Neuron (in vitro differentiated cells): Measurements from ENCODE around the gene PIBF1.
"Not testable (repeated sequence)": the region's sequence is repeated elsewhere in the genome, so short reads cannot be mapped to it uniquely, and the experiment has no call there.

Source experiments
- H2AFZ ChIP-seq: one replicate; pipeline ENCODE4 v1.6.1; 2013; ENCODE audit warnings: low read depth, mild to moderate bottlenecking, inconsistent platforms, low read length, moderate library complexity
- H3K27me3 ChIP-seq: one replicate; pipeline ENCODE4 v1.6.1; 2013; ENCODE audit warnings: low read length; ENCODE audit not compliant: insufficient read depth
- H3K36me3 ChIP-seq: one replicate; pipeline ENCODE4 v1.6.1; 2013; ENCODE audit warnings: low read length; ENCODE audit not compliant: insufficient read depth
- H3K4me1 ChIP-seq: one replicate; pipeline ENCODE4 v1.6.1; 2013; ENCODE audit warnings: low read length; ENCODE audit not compliant: insufficient read depth
- H3K4me3 ChIP-seq: 2 replicates; pipeline ENCODE4 v1.5.1; 2013; ENCODE audit warnings: mild to moderate bottlenecking, low read length, moderate library complexity
- H3K9me3 ChIP-seq: one replicate; pipeline ENCODE4 v1.6.1; 2013; ENCODE audit warnings: low read length

The PIBF1 gene

DNA sequence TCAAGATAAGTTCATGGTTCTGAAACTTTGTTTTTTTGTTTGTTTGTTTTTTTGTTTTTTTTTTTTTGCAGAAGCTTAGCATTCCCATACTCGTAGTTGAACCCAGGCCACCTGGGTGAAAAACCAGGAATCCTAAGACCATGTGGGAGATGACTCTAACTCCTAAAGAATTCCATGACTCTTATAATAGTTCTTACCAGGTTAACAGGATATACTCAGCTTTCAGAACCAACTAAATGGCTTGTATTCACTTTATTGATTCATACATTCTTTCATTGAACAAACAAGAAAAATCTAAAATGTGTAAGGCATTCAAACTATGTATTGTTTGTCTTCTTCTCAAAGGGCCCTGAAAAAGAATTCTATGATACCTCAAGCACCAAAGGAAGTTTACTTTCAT lies 236.4 kb downstream of the PIBF1 start:
- no peaks in the 10 kb centered on the region for H3K9me3 ChIP-seq
- peaks cover 10% of the 10 kb centered on the region for H3K36me3 ChIP-seq
- no peak overlapping the region for H3K4me3 ChIP-seq
- H3K27me3 ChIP-seq: no peaks in the 10 kb centered on the region
- no peak overlapping the region for H2AFZ ChIP-seq
- no peaks in the 10 kb centered on the region for H3K4me1 ChIP-seq

DNA sequence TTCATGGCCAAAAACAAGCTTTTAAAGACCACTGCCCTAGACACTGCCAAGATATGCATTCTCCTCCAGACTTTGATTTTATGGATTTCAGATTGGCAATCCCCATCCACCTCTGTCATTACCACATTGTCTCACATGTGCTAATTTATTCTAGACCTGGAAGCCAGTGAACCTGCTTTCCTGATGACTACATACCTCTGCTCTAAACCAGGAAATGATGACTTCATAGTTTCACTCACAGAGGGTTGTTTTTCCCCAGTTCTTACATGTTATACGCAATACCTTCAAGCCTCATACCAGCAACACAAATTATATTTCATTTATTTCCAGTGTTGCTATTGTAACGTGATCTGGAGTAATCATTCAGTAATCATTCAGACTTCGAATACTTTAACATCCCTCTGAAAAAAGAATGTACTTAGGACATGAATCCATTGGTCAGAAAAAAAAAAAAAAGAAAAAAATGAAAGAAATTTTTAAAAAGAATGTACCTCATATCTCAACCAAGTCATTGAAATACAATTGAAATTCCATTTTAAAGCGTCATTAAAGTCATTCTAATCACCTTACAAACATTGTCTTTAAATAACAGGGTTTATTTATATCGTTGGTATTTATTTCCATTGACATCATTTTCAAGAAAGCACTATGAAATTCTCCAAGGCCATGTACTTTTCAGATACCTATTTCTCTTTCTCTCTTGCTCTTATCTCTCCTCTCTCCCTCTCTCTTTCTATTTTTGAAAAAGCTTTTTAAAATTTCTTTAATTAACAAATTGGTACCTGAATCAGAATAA lies 243.5 kb downstream of the PIBF1 start:
- H3K9me3 ChIP-seq: no peaks in the 10 kb centered on the region
- no peaks in the 10 kb centered on the region for H3K27me3 ChIP-seq
- H3K4me3 ChIP-seq: no peak overlapping the region
- no peak overlapping the region for H2AFZ ChIP-seq
- no peaks in the 10 kb centered on the region for H3K4me1 ChIP-seq
- H3K36me3 ChIP-seq: peaks cover 2% of the 10 kb centered on the region

DNA sequence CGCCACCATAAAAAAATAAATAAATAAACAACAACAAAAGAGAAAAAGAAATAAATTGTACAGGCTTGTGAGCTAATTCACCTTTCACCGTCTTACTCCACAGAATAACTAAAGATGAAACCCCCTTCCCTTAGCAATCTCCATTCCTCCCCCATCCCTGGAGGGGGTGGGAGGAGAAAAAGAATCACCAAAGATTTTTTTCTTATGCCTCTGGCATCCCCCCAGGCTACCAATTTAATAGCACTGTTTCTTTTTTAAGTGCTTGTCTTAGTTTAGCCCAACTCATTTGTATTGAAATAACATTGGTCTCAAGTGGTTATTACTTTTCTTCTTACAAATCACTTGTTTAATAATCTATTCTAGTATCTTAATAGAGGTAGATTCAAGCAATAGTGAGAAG lies 253.0 kb downstream of the PIBF1 start:
- H3K27me3 ChIP-seq: no peaks in the 10 kb centered on the region
- no peak overlapping the region for H3K4me3 ChIP-seq
- H2AFZ ChIP-seq: no peak overlapping the region
- no peaks in the 10 kb centered on the region for H3K36me3 ChIP-seq
- H3K9me3 ChIP-seq: no peaks in the 10 kb centered on the region
- H3K4me1 ChIP-seq: no peaks in the 10 kb centered on the region

DNA sequence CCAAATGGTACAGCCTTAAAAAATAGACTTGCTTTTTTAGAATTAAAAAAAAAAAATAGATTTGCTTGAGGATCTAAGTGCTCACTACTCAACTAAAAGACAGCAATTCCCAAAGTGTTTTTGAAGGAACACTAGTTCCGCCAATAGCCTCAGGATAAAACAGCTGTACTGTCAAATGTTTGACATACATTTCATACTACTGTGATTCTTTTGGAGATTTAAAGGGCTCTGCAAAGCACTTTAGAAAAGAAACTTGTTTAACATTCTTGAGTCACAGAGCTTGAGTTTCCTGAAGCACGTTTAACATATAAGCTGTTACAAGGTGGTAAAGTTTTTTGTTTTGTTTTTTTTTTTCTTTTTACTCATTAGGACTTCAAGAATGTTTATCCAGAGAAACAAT lies 253.7 kb downstream of the PIBF1 start:
- no peak overlapping the region for H2AFZ ChIP-seq
- H3K4me3 ChIP-seq: no peak overlapping the region
- no peaks in the 10 kb centered on the region for H3K27me3 ChIP-seq
- no peaks in the 10 kb centered on the region for H3K9me3 ChIP-seq
- no peaks in the 10 kb centered on the region for H3K4me1 ChIP-seq
- H3K36me3 ChIP-seq: no peaks in the 10 kb centered on the region

DNA sequence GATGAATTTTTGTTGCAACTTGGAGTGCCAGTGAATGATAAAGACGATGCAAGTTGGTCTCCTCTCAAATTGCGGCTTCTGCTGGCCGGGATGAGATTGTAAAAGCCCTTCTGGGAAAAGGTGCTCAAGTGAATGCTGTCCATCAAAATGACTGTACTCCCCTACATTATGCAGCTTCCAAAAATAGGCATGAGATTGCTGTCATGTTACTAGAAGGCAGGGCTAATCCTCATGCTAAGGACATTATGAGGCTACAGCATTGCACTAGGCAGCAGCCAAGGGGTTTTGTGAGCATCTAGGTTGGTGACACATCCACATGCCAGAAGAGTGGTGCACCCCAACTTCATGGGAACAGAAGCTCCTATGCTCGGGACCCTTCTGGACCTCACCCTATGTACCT lies 254.6 kb downstream of the PIBF1 start:
- no peaks in the 10 kb centered on the region for H3K36me3 ChIP-seq
- no peak overlapping the region for H2AFZ ChIP-seq
- no peaks in the 10 kb centered on the region for H3K4me1 ChIP-seq
- no peaks in the 10 kb centered on the region for H3K27me3 ChIP-seq
- no peak overlapping the region for H3K4me3 ChIP-seq
- H3K9me3 ChIP-seq: no peaks in the 10 kb centered on the region

DNA sequence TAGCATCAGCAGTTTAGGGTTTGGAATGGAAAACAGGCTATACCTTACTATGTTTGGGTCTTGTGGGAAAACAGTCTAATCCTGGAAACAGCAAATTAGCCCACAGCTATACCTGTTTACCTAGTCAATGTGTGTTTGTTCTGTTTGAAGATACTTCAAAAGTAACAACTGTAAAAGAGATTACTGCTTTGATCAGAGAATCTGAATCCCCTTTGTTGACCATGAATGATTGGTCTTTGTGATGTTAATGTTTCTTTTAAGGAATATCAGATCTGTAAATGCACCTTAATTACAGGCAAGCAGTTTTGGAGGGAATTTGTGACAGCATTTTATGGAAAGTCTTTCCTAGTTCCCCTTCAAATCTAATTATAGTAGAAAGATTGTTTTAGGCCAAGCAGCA lies 256.1 kb downstream of the PIBF1 start:
- Histone ChIP-seq H3K4me3 (no peak overlapping the region), H2AFZ (no peak overlapping the region), H3K27me3 (no peaks in the 10 kb centered on the region), H3K36me3 (no peaks in the 10 kb centered on the region), H3K4me1 (no peaks in the 10 kb centered on the region), H3K9me3 (no peaks in the 10 kb centered on the region)

DNA sequence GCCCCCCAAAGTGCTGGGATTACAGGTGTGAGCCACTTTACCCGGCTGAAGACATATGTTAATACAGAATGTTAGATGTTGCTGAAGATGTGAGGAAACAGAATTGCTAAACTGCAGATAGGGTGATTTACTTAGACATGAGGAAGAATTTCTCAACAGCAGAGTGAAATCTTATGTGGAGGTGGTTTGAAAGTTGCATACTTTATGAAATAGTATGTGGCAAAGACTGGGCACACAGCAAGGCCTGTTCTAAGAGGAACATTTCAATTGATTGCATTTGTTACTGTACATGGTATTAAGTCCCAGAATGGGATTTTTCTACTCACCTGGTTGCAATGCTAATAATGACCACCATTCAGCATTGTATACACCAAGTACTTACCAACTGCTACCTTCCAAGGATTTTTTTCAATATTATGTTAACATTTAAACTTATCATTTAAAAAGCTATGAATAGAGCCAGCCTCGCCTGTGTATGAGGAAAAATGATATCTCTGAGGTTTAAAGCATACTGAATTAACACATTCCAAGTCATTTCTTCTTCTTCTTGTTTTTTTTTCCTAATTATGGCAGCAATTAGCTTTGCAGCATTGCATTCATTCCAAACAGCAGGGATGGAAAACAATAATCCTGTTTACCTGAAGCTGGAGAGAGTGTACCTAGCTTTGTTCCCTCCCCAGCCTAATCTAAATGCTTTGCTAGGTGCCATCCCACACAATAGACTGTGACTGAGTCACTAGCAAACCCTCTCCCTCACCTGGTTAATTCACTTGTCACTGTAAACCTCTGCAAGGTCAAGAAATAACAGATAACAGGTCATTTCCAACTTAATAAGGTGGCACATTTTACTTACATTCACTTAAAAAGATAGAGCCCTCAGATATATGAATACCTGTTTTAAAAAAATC lies 257.5 kb downstream of the PIBF1 start:
- H2AFZ ChIP-seq: no peak overlapping the region
- no peaks in the 10 kb centered on the region for H3K9me3 ChIP-seq
- no peak overlapping the region for H3K4me3 ChIP-seq
- no peaks in the 10 kb centered on the region for H3K27me3 ChIP-seq
- no peaks in the 10 kb centered on the region for H3K4me1 ChIP-seq
- H3K36me3 ChIP-seq: no peaks in the 10 kb centered on the region

DNA sequence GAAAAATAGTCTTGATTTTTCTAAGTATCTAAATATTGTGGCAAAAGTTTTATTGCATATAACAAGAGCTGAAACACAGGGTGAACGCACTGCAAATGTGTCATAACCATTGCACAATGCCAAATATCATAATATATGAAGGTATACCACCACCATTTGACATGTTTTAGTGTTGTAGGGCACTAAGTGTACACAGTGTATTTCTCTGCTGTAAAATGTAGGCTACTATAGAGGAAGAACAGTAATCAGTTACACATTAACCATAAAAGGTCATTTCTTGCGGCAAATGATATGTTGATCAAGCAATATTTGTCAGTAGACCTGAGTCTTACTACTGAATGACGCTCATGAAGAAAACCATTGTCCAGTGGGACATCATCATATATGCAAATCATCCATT lies 258.6 kb downstream of the PIBF1 start:
- no peaks in the 10 kb centered on the region for H3K36me3 ChIP-seq
- no peak overlapping the region for H2AFZ ChIP-seq

DNA sequence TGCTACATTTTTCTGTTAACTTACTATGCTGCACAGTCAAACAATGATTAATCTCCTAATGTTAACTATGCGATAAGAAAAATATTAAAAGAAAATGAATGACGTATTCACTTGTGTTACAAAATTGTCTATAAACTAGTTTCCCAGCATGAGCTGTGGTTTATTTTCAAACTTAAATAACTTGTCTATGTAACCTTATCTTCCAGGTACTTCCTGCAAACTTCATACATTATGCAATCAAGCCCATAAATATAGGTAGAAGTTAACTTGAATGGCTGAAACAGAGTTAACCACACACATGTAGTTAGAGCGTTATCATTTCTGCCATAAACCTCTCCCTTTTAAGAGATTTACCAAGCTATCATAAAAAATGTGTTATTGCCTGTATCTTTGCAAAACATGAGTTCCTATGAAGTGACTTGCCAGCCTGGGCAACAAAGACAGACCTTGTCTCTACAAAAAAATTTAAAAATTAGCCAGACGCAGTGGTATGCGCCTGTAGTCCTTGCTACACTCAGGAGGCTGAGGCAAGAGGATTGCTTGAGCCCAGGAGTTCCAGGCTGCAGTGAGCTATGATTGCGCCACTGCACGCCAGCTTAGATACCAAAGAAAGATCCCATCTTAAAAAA lies 259.1 kb downstream of the PIBF1 start:
- Histone ChIP-seq H3K4me3 (no peak overlapping the region), H3K9me3 (no peaks in the 10 kb centered on the region), H3K36me3 (no peaks in the 10 kb centered on the region), H2AFZ (no peak overlapping the region), H3K4me1 (no peaks in the 10 kb centered on the region), H3K27me3 (no peaks in the 10 kb centered on the region)

More for the DNA sequence above, 258.6 kb downstream of the PIBF1 start:
- H3K4me1 ChIP-seq: no peaks in the 10 kb centered on the region
- no peaks in the 10 kb centered on the region for H3K9me3 ChIP-seq
- no peaks in the 10 kb centered on the region for H3K27me3 ChIP-seq
- no peak overlapping the region for H3K4me3 ChIP-seq

DNA sequence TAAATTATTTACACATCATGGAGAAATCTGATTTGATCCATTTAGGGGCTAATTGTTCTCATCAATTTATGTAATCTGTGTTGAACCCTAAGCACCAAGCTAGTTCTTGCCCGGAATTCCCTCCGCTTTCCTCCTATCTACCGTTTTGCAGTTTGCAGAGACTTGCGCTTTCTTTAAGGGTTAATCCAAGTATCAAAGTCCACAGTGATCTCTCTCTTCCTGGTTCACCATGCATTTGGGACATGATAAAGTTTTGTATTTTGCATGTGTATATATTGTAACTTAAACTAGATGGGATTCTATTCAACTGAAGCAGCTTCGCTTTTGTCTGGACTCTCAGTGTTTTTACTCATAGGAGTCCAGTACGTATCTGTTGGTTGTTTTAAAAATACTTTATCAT lies 263.1 kb downstream of the PIBF1 start:
- no peaks in the 10 kb centered on the region for H3K27me3 ChIP-seq
- H3K36me3 ChIP-seq: no peaks in the 10 kb centered on the region
- H2AFZ ChIP-seq: no peak overlapping the region
- H3K4me1 ChIP-seq: no peaks in the 10 kb centered on the region
- H3K4me3 ChIP-seq: no peak overlapping the region
- H3K9me3 ChIP-seq: no peaks in the 10 kb centered on the region

DNA sequence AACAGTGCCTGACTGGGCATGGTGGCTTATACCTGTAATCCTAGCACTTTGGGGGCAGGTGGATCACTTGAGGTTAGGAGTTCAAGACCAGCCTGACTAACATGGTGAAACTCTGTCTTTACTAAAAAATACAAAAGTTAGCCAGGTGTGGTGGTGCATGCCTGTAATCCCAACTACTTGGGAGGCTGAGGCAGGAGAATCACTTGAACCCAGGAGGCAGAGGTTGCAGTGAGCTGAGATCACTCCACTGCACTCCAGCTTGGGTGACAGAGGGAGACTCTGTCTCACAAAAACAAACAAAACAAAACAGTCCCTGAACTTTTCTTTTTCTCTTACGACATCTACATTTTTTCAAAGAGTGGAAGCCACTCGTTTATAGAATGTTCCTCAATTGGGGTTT lies 266.7 kb downstream of the PIBF1 start:
- not testable (repeated sequence) for H2AFZ ChIP-seq, H3K4me3 ChIP-seq, H3K9me3 ChIP-seq, H3K4me1 ChIP-seq, H3K36me3 ChIP-seq, H3K27me3 ChIP-seq

DNA sequence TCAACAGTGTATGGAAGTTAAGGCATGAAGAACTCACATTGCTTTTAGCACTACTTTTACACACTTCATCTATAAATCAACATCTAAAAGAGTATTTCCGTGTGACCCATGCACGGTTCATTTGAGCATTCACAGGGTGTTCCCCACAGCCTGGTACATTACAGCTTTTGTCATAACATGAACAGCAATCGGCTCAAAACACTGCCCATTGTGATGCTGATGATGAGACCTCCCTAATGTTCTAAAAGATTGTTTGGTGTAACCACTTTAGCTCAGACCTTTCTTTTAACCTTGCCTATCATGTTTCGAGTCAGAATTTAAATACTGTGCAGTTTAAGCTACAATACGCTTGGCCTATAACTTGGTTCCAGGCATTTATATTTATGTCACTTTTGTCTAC lies 272.8 kb downstream of the PIBF1 start:
- no peaks in the 10 kb centered on the region for H3K36me3 ChIP-seq
- peaks cover 9% of the 10 kb centered on the region for H3K27me3 ChIP-seq
- no peak overlapping the region for H3K4me3 ChIP-seq
- H3K9me3 ChIP-seq: no peaks in the 10 kb centered on the region
- peaks cover 9% of the 10 kb centered on the region for H3K4me1 ChIP-seq
- H2AFZ ChIP-seq: no peak overlapping the region
